ENCODE data around the gene ECI1. TPM values are rescaled to one million over a fixed set of nuclear protein-coding genes. Genes with fewer than 3 reads are reported as not detected.
A peak's percentile ranks its signal among the peaks of the same experiment; 100 is the strongest.

Gene ECI1
- total and polyA plus RNA-seq, 2 of the 13 experiments (the other 11 are each of a cell fraction or from before 2014, with no cell fraction given), result 82.0 to 102 TPM

- peak; percentile 84 for TF ChIP-seq ZNF317 (CRISPR knock-in tag; IDR thresholded peaks at IDR 0.05)
- peak; percentile 63; the same call in 1 of the 2 replicates for TF ChIP-seq KLF12 (CRISPR knock-in tag; IDR thresholded peaks at IDR 0.05; ENCODE audit: borderline replicate concordance)
- TF ChIP-seq, protein P1, sequence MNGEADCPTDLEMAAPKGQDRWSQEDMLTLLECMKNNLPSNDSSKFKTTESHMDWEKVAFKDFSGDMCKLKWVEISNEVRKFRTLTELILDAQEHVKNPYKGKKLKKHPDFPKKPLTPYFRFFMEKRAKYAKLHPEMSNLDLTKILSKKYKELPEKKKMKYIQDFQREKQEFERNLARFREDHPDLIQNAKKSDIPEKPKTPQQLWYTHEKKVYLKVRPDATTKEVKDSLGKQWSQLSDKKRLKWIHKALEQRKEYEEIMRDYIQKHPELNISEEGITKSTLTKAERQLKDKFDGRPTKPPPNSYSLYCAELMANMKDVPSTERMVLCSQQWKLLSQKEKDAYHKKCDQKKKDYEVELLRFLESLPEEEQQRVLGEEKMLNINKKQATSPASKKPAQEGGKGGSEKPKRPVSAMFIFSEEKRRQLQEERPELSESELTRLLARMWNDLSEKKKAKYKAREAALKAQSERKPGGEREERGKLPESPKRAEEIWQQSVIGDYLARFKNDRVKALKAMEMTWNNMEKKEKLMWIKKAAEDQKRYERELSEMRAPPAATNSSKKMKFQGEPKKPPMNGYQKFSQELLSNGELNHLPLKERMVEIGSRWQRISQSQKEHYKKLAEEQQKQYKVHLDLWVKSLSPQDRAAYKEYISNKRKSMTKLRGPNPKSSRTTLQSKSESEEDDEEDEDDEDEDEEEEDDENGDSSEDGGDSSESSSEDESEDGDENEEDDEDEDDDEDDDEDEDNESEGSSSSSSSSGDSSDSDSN (CRISPR knock-in tag; IDR thresholded peaks at IDR 0.05), result peak; percentile 95
- TF ChIP-seq ATF7-NPFF (CRISPR knock-in tag; IDR thresholded peaks at IDR 0.05; ENCODE audit: low read depth), result peak; percentile 74; the same call in 1 of the 2 replicates
- TF ChIP-seq TAF1 (CRISPR knock-in tag; IDR thresholded peaks at IDR 0.05), result peak; percentile 87
- 0 out of 2 replicates have a peak, but pooled peaks have one; percentile 58 for TF ChIP-seq ZNF234 (CRISPR knock-in tag; conservative IDR thresholded peaks at IDR 0.05)
- TF ChIP-seq, protein P2, sequence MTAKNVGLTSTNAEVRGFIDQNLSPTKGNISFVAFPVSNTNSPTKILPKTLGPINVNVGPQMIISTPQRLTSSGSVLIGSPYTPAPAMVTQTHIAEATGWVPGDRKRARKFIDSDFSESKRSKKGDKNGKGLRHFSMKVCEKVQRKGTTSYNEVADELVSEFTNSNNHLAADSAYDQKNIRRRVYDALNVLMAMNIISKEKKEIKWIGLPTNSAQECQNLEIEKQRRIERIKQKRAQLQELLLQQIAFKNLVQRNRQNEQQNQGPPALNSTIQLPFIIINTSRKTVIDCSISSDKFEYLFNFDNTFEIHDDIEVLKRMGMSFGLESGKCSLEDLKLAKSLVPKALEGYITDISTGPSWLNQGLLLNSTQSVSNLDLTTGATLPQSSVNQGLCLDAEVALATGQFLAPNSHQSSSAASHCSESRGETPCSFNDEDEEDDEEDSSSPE (CRISPR knock-in tag; IDR thresholded peaks at IDR 0.05), result peak; percentile 83
- TF ChIP-seq, protein P3, sequence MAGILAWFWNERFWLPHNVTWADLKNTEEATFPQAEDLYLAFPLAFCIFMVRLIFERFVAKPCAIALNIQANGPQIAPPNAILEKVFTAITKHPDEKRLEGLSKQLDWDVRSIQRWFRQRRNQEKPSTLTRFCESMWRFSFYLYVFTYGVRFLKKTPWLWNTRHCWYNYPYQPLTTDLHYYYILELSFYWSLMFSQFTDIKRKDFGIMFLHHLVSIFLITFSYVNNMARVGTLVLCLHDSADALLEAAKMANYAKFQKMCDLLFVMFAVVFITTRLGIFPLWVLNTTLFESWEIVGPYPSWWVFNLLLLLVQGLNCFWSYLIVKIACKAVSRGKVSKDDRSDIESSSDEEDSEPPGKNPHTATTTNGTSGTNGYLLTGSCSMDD (CRISPR knock-in tag; IDR thresholded peaks at IDR 0.05), result no peak
- TF ChIP-seq ZFP37 (CRISPR knock-in tag; IDR thresholded peaks at IDR 0.05; ENCODE audit: borderline replicate concordance), result no peak; the same call in 1 of the 2 replicates
- 0 out of 2 replicates have a peak, but pooled peaks have one; percentile 31 for TF ChIP-seq ZNF878 (CRISPR knock-in tag; IDR thresholded peaks at IDR 0.05)
- TF ChIP-seq ZNF879 (CRISPR knock-in tag; IDR thresholded peaks at IDR 0.05), result 0 out of 2 replicates have a peak, but pooled peaks have one; percentile 24
- TF ChIP-seq ZNF557 (CRISPR knock-in tag; IDR thresholded peaks at IDR 0.05), result 0 out of 2 replicates have a peak, but pooled peaks have one; percentile 51
- peak; percentile 87 for TF ChIP-seq ZNF816 (CRISPR knock-in tag; IDR thresholded peaks at IDR 0.05; ENCODE audit: borderline replicate concordance)
- 0 out of 2 replicates have a peak, but pooled peaks have one; percentile 44 for TF ChIP-seq HOXD1 (CRISPR knock-in tag; IDR thresholded peaks at IDR 0.05)
- 0 out of 2 replicates have a peak, but pooled peaks have one; percentile 61 for TF ChIP-seq IRX3 (CRISPR knock-in tag; IDR thresholded peaks at IDR 0.05; ENCODE audit: borderline replicate concordance, low read depth)
- TF ChIP-seq CBFB (CRISPR knock-in tag; IDR thresholded peaks at IDR 0.05), result peak; percentile 93
- TF ChIP-seq, protein P4, sequence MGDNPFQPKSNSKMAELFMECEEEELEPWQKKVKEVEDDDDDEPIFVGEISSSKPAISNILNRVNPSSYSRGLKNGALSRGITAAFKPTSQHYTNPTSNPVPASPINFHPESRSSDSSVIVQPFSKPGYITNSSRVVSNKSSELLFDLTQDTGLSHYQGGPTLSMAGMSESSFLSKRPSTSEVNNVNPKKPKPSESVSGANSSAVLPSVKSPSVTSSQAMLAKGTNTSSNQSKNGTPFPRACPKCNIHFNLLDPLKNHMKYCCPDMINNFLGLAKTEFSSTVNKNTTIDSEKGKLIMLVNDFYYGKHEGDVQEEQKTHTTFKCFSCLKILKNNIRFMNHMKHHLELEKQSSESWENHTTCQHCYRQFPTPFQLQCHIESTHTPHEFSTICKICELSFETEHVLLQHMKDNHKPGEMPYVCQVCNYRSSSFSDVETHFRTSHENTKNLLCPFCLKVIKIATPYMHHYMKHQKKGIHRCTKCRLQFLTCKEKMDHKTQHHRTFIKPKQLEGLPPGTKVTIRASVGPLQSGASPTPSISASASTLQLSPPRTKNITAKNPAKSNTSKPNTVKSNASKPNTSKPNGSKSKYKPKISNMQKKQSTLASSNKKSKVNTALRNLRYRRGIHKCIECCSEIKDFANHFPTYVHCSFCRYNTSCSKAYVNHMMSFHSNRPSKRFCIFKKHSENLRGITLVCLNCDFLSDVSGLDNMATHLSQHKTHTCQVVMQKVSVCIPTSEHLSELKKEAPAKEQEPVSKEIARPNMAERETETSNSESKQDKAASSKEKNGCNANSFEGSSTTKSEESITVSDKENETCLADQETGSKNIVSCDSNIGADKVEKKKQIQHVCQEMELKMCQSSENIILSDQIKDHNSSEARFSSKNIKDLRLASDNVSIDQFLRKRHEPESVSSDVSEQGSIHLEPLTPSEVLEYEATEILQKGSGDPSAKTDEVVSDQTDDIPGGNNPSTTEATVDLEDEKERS (CRISPR knock-in tag; IDR thresholded peaks at IDR 0.05), result no peak; the same call in 1 of the 2 replicates
- TF ChIP-seq, protein P5, sequence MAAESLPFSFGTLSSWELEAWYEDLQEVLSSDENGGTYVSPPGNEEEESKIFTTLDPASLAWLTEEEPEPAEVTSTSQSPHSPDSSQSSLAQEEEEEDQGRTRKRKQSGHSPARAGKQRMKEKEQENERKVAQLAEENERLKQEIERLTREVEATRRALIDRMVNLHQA (CRISPR knock-in tag; IDR thresholded peaks at IDR 0.05), result no peak
- peak; percentile 31; the same call in 1 of the 2 replicates for TF ChIP-seq ZNF235 (CRISPR knock-in tag; IDR thresholded peaks at IDR 0.05; ENCODE audit: borderline replicate concordance)
- TF ChIP-seq HNF4A (CRISPR knock-in tag; IDR thresholded peaks at IDR 0.05), result peak; percentile 75
- 0 out of 2 replicates have a peak, but pooled peaks have one; percentile 48 for TF ChIP-seq ZNF292 (CRISPR knock-in tag; IDR thresholded peaks at IDR 0.05; ENCODE audit: borderline replicate concordance, low read depth)
Observed at GRCh38 chr16:2251296-2252111, at the start of gene ECI1 (continued).

Measured in HepG2 (cell line).